Psoas muscle (tissue), 8 donors: ENCODE measurements around the gene MARK4. TPM values are rescaled to one million over a fixed set of nuclear protein-coding genes. Genes with fewer than 3 reads are reported as not detected.

Experiments
- ATAC-seq, 4 donors: fragments of 200-7000 bp; cut with Tn5 transposase; one replicate each; pipeline ENCODE4 v1.9.1; 2020; ENCODE audit warnings: moderate library complexity in 3 of 4, mild to moderate bottlenecking in 2 of 4
- DNase-seq, 2 donors: peaks; one replicate each; pipeline ENCODE4 v3.0.0-alpha.2; 2020
- H3K27ac ChIP-seq: fragments of 200-600 bp; one replicate; pipeline ENCODE4 v1.8.0; 2022
- H3K27me3 ChIP-seq, 3 donors: fragments of 200-600 bp in 1 of 3; one replicate each; pipeline versions ENCODE4 v1.6.1 to v1.8.0; 2013 to 2022; ENCODE audit warnings: low read length in 2 of 3, mild to moderate bottlenecking in 2 of 3, moderate library complexity in 1 of 3; ENCODE audit not compliant: insufficient read depth in 3 of 3
- H3K36me3 ChIP-seq, 2 donors: fragments of 200-600 bp in 1 of 2; one replicate each; pipeline versions ENCODE4 v1.6.1 to v1.8.0; 2013 to 2022; ENCODE audit warnings: low read depth in 1 of 2, mild to moderate bottlenecking in 1 of 2, moderate library complexity in 1 of 2; ENCODE audit not compliant: insufficient read depth in 1 of 2
- H3K4me1 ChIP-seq: fragments of 200-600 bp; one replicate; pipeline ENCODE4 v1.8.0; 2022
- H3K4me3 ChIP-seq: fragments of 200-600 bp; one replicate; pipeline ENCODE4 v1.8.0; 2022; ENCODE audit warnings: mild to moderate bottlenecking
- H3K9me3 ChIP-seq: fragments of 200-600 bp; one replicate; pipeline ENCODE4 v1.8.0; 2022
- CTCF ChIP-seq: fragments of 200-600 bp; IDR thresholded peaks from one replicate; pipeline ENCODE4 v1.8.0; 2022; ENCODE audit warnings: antibody characterized with exemption
- WGBS, 3 donors: extraction: QIAGEN DNeasy Blood & Tissue Kit; methylation state at CpG; one replicate each; pipeline versions ENCODE4 v1.1.6 to v1.1.7; 2013; 5-methylcytosine and 5-hydroxymethylcytosine counted together
- intact Hi-C, 2 donors: fragments of 100-400 bp; cut with DNase I; formaldehyde crosslinking; loops; one replicate each; pipeline versions ENCODE4 v1.11.0 to v1.14.2; 2022
- polyA plus RNA-seq, 3 donors: library from polyadenylated mRNA; stranded (reverse); fragments of 200-250 nt; gene quantifications; one replicate each; pipeline ENCODE4 v1.2.3, GENCODE V29; 2013
- total RNA-seq, 4 donors: library from RNA; stranded (reverse); fragmentation: NEBNext Ultra II Directional in 2 of 4; extraction: Animal tissue kit (Norgen Biotek cat#: 25700) in 2 of 4; gene quantifications; one replicate each; pipeline versions ENCODE4 v1.2.1 to v1.2.4, GENCODE V29; 2021 to 2023
- donor health status: healthy with polysubstance abuse.
- donor health status: DM: no; HTN: no; CAD: no; lungs with moderate emphysema.
- donor health status: Bipolar disorder and iron deficiency.
- donor health status: healthy.
- donor health status: DM: yes; HTN: yes; CAD: no.
- donor health status: DM: no; HTN: no; CAD: no.
- donor health status: DM: no; HTN: no; CAD: no.
- donor health status: DM: yes; HTN: yes; CAD: no.

Gene MARK4
- total and polyA plus RNA-seq, 7 donors: 11.0 to 37.7 (median 29.7) TPM

GRCh38 chr19:45302416-45302815, 51.3 kb downstream of the MARK4 start:
- intact Hi-C loops: no loop called here
- DNase-seq (no peak), ATAC-seq (peak in 1 of 4 donors; percentile 7)
- Histone ChIP-seq H3K9me3 (peaks cover 5% of the 10 kb centered on the region), H3K36me3 (peaks cover 0 to 21% of the 10 kb centered on the region in 2 donors), H3K27me3 (no peaks in the 10 kb centered on the region), H3K27ac (peak overlapping the region; percentile 23), H3K4me1 (peaks cover 12% of the 10 kb centered on the region), H3K4me3 (no peak overlapping the region)
- no peak for TF ChIP-seq CTCF
- 64 to 78% (median 73%) methylated on average over 23 to 27 of the region's 27 CpGs for WGBS, 3 donors

- intact Hi-C loops: no loop called here
- H3K4me1 ChIP-seq: peaks cover 18% of the 10 kb centered on the region
- TF ChIP-seq CTCF: no peak
- no peak for DNase-seq
- H3K27ac ChIP-seq: no peak overlapping the region
- H3K9me3 ChIP-seq: peaks cover 5% of the 10 kb centered on the region
- whole genome bisulfite sequencing, 3 donors: 83 to 98% (median 84%) methylated on average over 12 of the region's 12 CpGs
- no peak overlapping the region for H3K4me3 ChIP-seq
- peaks cover 0 to 27% of the 10 kb centered on the region in 2 donors for H3K36me3 ChIP-seq
- H3K27me3 ChIP-seq: no peaks in the 10 kb centered on the region
- ATAC-seq: no peak
Measured at GRCh38 chr19:45303269-45304060, 52.4 kb downstream of the MARK4 start.

- Histone ChIP-seq H3K4me1 (peaks cover 18% of the 10 kb centered on the region), H3K4me3 (no peak overlapping the region), H3K27me3 (no peaks in the 10 kb centered on the region), H3K36me3 (peaks cover 0 to 32% of the 10 kb centered on the region in 2 donors), H3K9me3 (peaks cover 5% of the 10 kb centered on the region), H3K27ac (peak overlapping the region; percentile 72)
- ATAC-seq (peak in 3 of 4 donors; percentile 0 to 4 (median 1)), DNase-seq (no peak)
- no peak for TF ChIP-seq CTCF
- intact Hi-C loops: no loop called here
- 38 to 63% (median 41%) methylated on average over 4 of the region's 4 CpGs for WGBS, 3 donors
Measured at GRCh38 chr19:45304141-45304926, 53.3 kb downstream of the MARK4 start.

- Histone ChIP-seq H3K27me3 (no peaks in the 10 kb centered on the region), H3K27ac (peak overlapping the region; percentile 72), H3K4me1 (peaks cover 18% of the 10 kb centered on the region), H3K36me3 (peaks cover 0 to 37% of the 10 kb centered on the region in 2 donors), H3K4me3 (no peak overlapping the region), H3K9me3 (peaks cover 5% of the 10 kb centered on the region)
- TF ChIP-seq CTCF: no peak
- ATAC-seq (peak; percentile 24 to 52 (median 26)), DNase-seq (no peak)
- WGBS, 3 donors: 20 to 26% (median 23%) methylated on average over 4 of the region's 4 CpGs
- intact Hi-C loops: no loop called here
Measured at GRCh38 chr19:45305007-45305406, 53.9 kb downstream of the MARK4 start.
